ENCODE data around the gene ALDH1L1. TPM values are rescaled to one million over a fixed set of nuclear protein-coding genes. Genes with fewer than 3 reads are reported as not detected.

ALDH1L1 gene
- polyA plus RNA-seq, 3 donors: not detected

- Histone ChIP-seq H3K4me1 (ENCODE audit: control insufficient read depth in 1 of 2, insufficient read depth in 2 of 2, low read length in 2 of 2) (peaks cover under 1 to 2% of the 10 kb centered on the region in 2 donors), H3K27me3 (ENCODE audit: control insufficient read depth in 2 of 2, insufficient read depth in 2 of 2, low read length in 2 of 2) (no peaks in the 10 kb centered on the region), H3K4me3 (replicated peaks in 1 of 3; ENCODE audit: low read depth in 2 of 3, low read length in 3 of 3) (no peak overlapping the region), H4K20me1 (ENCODE audit: insufficient read depth, low read length) (no peaks in the 10 kb centered on the region), H3K79me2 (ENCODE audit: insufficient read depth, low read length) (no peaks in the 10 kb centered on the region), H3K9me3 (replicated peaks in 1 of 2; ENCODE audit: control insufficient read depth in 1 of 2, insufficient read depth in 1 of 2, low read length in 2 of 2) (no peaks in the 10 kb centered on the region), H3K27ac (ENCODE audit: low read depth in 1 of 2, low read length in 2 of 2) (no peak overlapping the region), H3K36me3 (replicated peaks in 1 of 2; ENCODE audit: control insufficient read depth in 1 of 2, insufficient read depth in 2 of 2, low read length in 2 of 2) (no peaks in the 10 kb centered on the region), H2AFZ (ENCODE audit: insufficient read depth, low read depth, low read length, poor library complexity, severe bottlenecking) (no peak overlapping the region), H3K4me2 (replicated peaks; ENCODE audit: extremely low read depth, low read length, poor library complexity, severe bottlenecking) (no peak overlapping the region), H3K9ac (ENCODE audit: insufficient read depth, low read length, poor library complexity, severe bottlenecking) (no peak overlapping the region)
- WGBS (ENCODE audit: insufficient coverage): 98% methylated on average over 13 of the region's 13 CpGs
- H3K9me3 Mint-ChIP-seq: peaks cover 0 to 2% (median 0%) of the 10 kb centered on the region in 7 donors
- peaks cover 9% of the 10 kb centered on the region for H3K4me1 Mint-ChIP-seq
- H3K36me3 Mint-ChIP-seq: peaks cover 7 to 18% of the 10 kb centered on the region in 2 donors
- intact Hi-C loops (cut with micrococcal nuclease): no loop called here
- H3K27ac Mint-ChIP-seq: no peak overlapping the region
- no peak for TF ChIP-seq CTCF (IDR thresholded peaks at IDR 0.05)
- peaks cover 0 to 2% (median 0%) of the 10 kb centered on the region in 3 donors for H3K27me3 Mint-ChIP-seq (ENCODE audit: low read depth in 3 of 3)
- H3K4me3 Mint-ChIP-seq: no peak overlapping the region
- no peak for DNase-seq
Measured at GRCh38 chr3:126057936-126058335, 122.5 kb downstream of the ALDH1L1 start.

GRCh38 chr3:126057501-126057819 is 122.9 kb downstream of the ALDH1L1 start:
- H3K27ac ChIP-seq (ENCODE audit: low read depth in 1 of 2, low read length in 2 of 2): no peak overlapping the region
- Mint-ChIP-seq H3K4me1 (peaks cover 14% of the 10 kb centered on the region), H3K36me3 (peaks cover 7 to 18% of the 10 kb centered on the region in 2 donors), H3K4me3 (no peak overlapping the region), H3K27me3 (ENCODE audit: low read depth in 3 of 3) (peaks cover 0 to 2% (median 0%) of the 10 kb centered on the region in 3 donors), H3K27ac (no peak overlapping the region), H3K9me3 (peaks cover 0 to 2% (median 0%) of the 10 kb centered on the region in 7 donors)
- no peak for DNase-seq
- H3K4me2 ChIP-seq (replicated peaks; ENCODE audit: extremely low read depth, low read length, poor library complexity, severe bottlenecking): no peak overlapping the region
- no peaks in the 10 kb centered on the region for H3K79me2 ChIP-seq (ENCODE audit: insufficient read depth, low read length)
- H3K9ac ChIP-seq (ENCODE audit: insufficient read depth, low read length, poor library complexity, severe bottlenecking): no peak overlapping the region
- H3K4me3 ChIP-seq (replicated peaks in 1 of 3; ENCODE audit: low read depth in 2 of 3, low read length in 3 of 3): no peak overlapping the region
- H3K9me3 ChIP-seq (replicated peaks in 1 of 2; ENCODE audit: control insufficient read depth in 1 of 2, insufficient read depth in 1 of 2, low read length in 2 of 2): no peaks in the 10 kb centered on the region
- TF ChIP-seq CTCF (IDR thresholded peaks at IDR 0.05): no peak
- intact Hi-C loops (cut with micrococcal nuclease): no loop called here
- no peak overlapping the region for H2AFZ ChIP-seq (ENCODE audit: insufficient read depth, low read depth, low read length, poor library complexity, severe bottlenecking)
- H3K4me1 ChIP-seq (ENCODE audit: control insufficient read depth in 1 of 2, insufficient read depth in 2 of 2, low read length in 2 of 2): peaks cover 6 to 7% of the 10 kb centered on the region in 2 donors
- H3K27me3 ChIP-seq (ENCODE audit: control insufficient read depth in 2 of 2, insufficient read depth in 2 of 2, low read length in 2 of 2): no peaks in the 10 kb centered on the region
- H3K36me3 ChIP-seq (replicated peaks in 1 of 2; ENCODE audit: control insufficient read depth in 1 of 2, insufficient read depth in 2 of 2, low read length in 2 of 2): no peaks in the 10 kb centered on the region
- 85% methylated on average over 10 of the region's 10 CpGs for WGBS (ENCODE audit: insufficient coverage)
- H4K20me1 ChIP-seq (ENCODE audit: insufficient read depth, low read length): no peaks in the 10 kb centered on the region
